ENCODE data around the gene BOLA2B. TPM values are rescaled to one million over a fixed set of nuclear protein-coding genes. Genes with fewer than 3 reads are reported as not detected.

BOLA2B gene
- total RNA-seq, 1 experiment from 2014 or later, result 180 TPM

DNA sequence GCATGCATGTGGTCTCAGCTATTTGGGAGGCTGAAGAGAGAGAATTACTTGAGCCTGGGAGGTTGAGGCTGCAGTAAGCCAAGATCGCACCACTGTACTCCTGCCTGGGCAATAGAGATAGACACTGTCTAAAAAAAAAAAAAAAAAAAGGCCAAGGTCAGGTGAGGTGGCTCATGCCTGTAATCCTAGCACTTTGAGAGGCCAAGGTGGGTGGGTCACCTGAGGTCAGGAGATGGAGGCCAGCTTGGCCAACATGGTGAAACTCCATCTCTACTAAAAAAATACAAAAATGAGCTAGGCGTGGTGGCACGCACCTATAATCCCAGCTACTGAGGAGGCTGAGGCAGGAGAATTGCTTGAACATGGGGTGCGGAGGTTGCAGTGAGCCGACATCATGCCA lies 38.3 kb downstream of the BOLA2B start:
- H3K36me3 ChIP-seq (ENCODE audit: control insufficient read depth in 1 of 2, insufficient read depth in 2 of 2, low read length in 2 of 2), result no peaks in the 10 kb centered on the region
- no peaks in the 10 kb centered on the region for H3K27me3 ChIP-seq (ENCODE audit: insufficient read depth, low read length)
- H3K4me2 ChIP-seq (ENCODE audit: low read length), result no peak overlapping the region
- DNase-seq (ENCODE audit: low read depth, low spot score), result no peak
- ChIA-PET RAD21 (ENCODE audit: low non-redundant PET in 1 of 2, low total read pairs in 2 of 2, uncharacterized antibody in 2 of 2, unreplicated experiment in 2 of 2) (no interaction called here), POLR2A (no interaction called here), CTCF (no interaction called here)
- H3K9me2 ChIP-seq (ENCODE audit: insufficient read depth), result no peaks in the 10 kb centered on the region
- no peaks in the 10 kb centered on the region for H3K4me1 ChIP-seq (ENCODE audit: control insufficient read depth in 1 of 2, insufficient read depth in 2 of 2, low read length in 2 of 2)
- H3K9ac ChIP-seq (ENCODE audit: low read length), result no peak overlapping the region
- no peak overlapping the region for H3K27ac ChIP-seq (ENCODE audit: low read depth, low read length)
- no TSS peak for BruUV-seq (replicated peaks)
- intact Hi-C loops (cut with micrococcal nuclease), result no loop called here
- TF ChIP-seq TCF7L2 (IDR thresholded peaks at IDR 0.05; ENCODE audit: borderline replicate concordance, extremely low read depth, insufficient read depth, insufficient read length) (no peak), CEBPB (IDR thresholded peaks at IDR 0.05; ENCODE audit: low read depth) (no peak), CTCF (IDR thresholded peaks at IDR 0.05 in 2 of 3, conservative IDR thresholded peaks at IDR 0.05 in 1 of 3; ENCODE audit: borderline replicate concordance in 1 of 3, insufficient read depth in 1 of 3, low read depth in 2 of 3, low read length in 2 of 3) (no peak), EGR1 (IDR thresholded peaks at IDR 0.05; ENCODE audit: low read depth) (no peak), SIN3A (IDR thresholded peaks at IDR 0.05; ENCODE audit: low read depth) (no peak), CBX3 (IDR thresholded peaks at IDR 0.05; ENCODE audit: low read depth) (no peak), EZH2phosphoT487 (IDR thresholded peaks at IDR 0.05; ENCODE audit: borderline replicate concordance) (no peak), MAX (IDR thresholded peaks at IDR 0.05) (no peak), ZFX (IDR thresholded peaks at IDR 0.05) (no peak), ZNF274 (IDR thresholded peaks at IDR 0.05; ENCODE audit: low read depth, low read length) (no peak), ELF1 (IDR thresholded peaks at IDR 0.05; ENCODE audit: borderline replicate concordance, low read depth) (no peak), FOSL1 (IDR thresholded peaks at IDR 0.05; ENCODE audit: low read depth) (no peak), RAD21 (IDR thresholded peaks at IDR 0.05; ENCODE audit: low read depth) (no peak), YY1 (IDR thresholded peaks at IDR 0.05; ENCODE audit: extremely low read depth, insufficient replicate concordance, low read depth, low read length) (no peak), POLR2AphosphoS5 (IDR thresholded peaks at IDR 0.05; ENCODE audit: low read depth, low read length) (no peak)
- TF ChIP-seq, protein P1, sequence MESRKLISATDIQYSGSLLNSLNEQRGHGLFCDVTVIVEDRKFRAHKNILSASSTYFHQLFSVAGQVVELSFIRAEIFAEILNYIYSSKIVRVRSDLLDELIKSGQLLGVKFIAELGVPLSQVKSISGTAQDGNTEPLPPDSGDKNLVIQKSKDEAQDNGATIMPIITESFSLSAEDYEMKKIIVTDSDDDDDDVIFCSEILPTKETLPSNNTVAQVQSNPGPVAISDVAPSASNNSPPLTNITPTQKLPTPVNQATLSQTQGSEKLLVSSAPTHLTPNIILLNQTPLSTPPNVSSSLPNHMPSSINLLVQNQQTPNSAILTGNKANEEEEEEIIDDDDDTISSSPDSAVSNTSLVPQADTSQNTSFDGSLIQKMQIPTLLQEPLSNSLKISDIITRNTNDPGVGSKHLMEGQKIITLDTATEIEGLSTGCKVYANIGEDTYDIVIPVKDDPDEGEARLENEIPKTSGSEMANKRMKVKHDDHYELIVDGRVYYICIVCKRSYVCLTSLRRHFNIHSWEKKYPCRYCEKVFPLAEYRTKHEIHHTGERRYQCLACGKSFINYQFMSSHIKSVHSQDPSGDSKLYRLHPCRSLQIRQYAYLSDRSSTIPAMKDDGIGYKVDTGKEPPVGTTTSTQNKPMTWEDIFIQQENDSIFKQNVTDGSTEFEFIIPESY (IDR thresholded peaks at IDR 0.05; ENCODE audit: extremely low read depth, insufficient replicate concordance, low read length), result no peak
- H3K79me2 ChIP-seq (ENCODE audit: insufficient read depth, low read length), result no peaks in the 10 kb centered on the region
- H2AFZ ChIP-seq (ENCODE audit: low read depth, low read length, poor library complexity, severe bottlenecking), result no peak overlapping the region
- H3K9me3 ChIP-seq (ENCODE audit: control insufficient read depth in 1 of 2, insufficient read depth in 1 of 2, low read depth in 1 of 2, low read length in 2 of 2), result no peaks in the 10 kb centered on the region
- ATAC-seq, result no peak
- H4K20me1 ChIP-seq (ENCODE audit: insufficient read depth), result no peaks in the 10 kb centered on the region
- H3K4me3 ChIP-seq (replicated peaks in 1 of 2; ENCODE audit: low read depth in 1 of 2, low read length in 2 of 2), result no peak overlapping the region
